HG03571 (cell line): Measurements from ENCODE around the gene MREG.
"Not testable (repeated sequence)": the region's sequence is repeated elsewhere in the genome, so short reads cannot be mapped to it uniquely, and the experiment has no call there.

Source experiments
- ATAC-seq: cut with Tn5 transposase; IDR thresholded peaks from one replicate; pipeline ENCODE4 v1.9.1; 2021; ENCODE audit not compliant: unreplicated experiment

The MREG gene

DNA sequence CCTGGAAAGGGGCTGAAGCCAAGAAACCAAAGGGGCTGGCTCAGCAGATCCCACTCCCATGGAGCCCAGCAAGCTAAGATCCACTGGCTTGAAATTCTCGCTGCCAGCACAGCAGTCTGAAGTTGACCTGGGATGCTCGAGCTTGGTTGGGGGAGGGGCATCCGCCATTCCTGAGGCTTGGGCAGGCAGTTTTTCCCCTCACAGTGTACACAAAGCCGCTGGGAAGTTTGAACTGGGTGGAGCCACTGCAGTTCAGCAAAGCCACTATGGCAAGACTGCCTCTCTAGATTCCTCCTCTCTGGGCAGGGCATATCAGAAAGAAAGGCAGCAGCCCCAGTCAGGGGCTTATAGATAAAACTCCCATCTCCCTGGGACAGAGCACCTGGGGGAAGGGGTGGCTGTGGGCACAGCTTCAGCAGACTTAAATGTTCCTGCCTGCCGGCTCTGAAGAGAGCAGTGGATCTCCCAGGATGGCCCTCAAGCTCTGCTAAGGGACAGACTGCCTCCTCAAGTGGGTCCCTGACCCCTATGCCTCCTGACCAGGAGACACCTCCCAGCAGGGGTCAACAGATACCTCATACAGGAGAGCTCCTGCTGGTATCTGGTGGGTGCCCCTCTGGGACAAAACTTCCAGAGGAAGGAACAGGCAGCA, 24.7 kb downstream of the MREG start:
- ATAC-seq = not testable (repeated sequence)

DNA sequence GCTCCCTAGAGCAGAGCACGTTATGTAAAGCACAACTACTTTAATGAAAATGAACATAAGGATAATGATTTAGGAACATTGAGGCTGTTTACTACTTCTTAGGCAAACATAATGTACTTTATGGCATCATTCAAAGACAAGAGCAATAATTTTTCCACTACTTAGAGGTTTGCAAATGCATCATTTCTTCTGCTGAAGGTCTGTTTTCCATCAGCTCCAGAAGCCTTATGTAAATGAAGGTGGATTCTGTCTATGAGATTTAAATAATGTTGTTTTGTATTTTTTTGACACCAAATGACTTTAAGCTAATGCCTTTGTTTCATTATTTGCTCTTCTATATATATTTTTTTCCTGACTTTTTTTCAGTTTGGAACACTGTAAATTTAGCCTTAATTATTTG, 28.1 kb downstream of the MREG start:
- no peak for ATAC-seq

DNA sequence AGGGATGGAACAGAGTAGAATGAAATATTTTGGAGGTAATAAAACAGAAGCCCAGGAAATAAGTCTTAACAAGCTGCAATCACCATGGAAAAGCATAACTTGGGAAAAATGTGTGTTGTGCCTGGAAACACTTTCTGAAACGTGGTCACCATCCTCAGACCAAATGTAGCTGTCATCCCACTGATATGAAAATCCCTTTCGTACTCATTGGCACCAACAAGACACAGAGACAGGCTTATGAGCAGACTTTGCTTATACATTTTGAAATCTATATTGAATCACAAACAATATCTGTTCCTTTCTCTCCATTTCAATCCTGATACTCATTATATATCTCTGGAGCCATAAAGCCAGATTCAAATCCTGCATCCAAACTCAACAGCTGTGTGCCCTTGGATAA, 28.7 kb downstream of the MREG start:
- ATAC-seq = no peak

DNA sequence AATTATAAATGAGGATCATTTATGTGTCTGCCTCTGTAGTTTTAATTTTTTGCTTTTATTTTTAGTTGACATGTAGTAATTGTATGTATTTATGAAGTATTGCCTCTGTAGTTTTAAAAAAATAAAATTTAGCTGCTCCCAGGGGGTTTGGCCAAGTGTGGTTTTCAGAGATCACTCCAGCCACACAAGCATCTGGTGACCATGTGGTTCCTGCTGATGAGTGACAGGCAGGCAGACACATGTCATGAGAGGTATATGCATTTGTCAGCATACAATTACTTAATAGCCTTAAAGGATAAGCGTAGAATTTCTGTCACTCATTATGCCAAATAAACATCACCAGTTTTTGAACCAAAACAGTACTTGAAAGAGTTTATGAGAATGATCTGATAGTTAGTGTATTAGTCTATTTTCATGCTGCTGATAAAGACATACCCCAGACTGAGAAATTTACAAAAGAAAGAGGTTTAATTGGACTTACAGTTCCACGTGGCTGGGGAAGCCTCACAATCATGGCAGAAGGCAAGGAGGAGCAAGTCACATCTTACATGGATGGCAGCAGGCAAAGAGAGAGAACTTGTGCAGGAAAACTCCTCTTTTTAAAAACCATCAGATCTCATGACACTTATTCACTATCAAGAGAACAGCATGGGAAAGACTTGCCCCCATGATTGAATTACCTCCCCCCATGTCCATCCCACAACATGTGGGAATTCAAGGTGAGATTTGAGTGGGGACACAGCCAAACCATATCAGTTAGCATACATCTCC, 29.6 kb downstream of the MREG start:
- ATAC-seq = peak; percentile 62

DNA sequence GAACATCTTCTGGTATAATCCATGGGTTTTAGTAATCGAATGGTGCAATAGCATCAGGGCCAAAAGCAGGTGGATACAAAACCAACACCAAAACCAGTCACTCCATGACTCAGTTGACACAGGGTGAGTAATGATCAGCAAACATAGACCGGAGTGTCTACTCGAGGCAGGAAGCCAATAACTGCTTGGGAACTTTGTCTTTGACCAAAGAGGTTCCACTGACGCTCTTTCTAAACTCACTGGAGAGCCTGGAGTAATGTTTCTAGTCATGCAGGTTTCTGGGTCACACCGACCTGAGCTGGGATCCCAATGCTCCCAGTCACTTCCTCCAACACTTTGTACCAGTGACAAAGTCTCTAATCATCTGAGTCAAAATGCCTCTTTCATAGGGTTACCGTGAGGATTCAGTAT, 30.9 kb downstream of the MREG start:
- no peak for ATAC-seq

DNA sequence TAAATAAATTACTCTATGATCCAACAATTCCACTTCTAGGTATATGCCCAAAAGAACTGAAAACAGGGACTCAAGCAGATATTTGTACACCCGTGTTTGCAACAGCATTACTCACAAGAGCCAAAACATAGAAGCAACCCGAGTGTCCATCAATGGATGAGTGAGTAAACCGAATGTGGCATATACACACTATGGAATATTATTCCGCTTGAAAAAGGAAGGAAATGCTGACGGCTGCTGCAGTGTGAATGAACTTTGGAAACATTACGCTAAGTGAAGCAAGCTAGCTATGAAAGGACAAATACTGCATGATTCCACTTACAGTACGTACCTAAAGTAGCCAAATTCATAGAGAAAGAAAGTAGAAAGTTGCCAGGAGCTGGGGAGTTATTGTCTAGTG, 32.2 kb downstream of the MREG start:
- ATAC-seq = no peak

DNA sequence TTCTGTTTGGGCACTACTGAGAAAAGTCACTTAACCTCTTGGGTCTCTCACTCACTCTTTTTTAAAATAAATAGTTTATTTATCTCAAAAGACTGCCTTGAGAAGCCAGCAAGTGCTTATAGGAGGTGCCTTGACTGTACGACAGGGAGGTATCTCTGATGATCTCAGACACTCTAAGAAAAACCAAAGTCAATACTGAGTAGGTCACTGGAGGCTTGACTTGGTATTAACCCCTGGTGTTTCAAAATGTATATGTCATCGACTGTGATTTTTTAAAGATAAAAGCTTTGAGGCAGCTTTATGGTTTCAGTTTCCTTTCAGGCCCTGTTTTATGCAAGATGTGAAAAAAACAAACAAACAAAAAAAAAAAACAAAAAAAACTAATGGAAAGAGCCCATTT, 33.7 kb downstream of the MREG start:
- ATAC-seq = no peak

DNA sequence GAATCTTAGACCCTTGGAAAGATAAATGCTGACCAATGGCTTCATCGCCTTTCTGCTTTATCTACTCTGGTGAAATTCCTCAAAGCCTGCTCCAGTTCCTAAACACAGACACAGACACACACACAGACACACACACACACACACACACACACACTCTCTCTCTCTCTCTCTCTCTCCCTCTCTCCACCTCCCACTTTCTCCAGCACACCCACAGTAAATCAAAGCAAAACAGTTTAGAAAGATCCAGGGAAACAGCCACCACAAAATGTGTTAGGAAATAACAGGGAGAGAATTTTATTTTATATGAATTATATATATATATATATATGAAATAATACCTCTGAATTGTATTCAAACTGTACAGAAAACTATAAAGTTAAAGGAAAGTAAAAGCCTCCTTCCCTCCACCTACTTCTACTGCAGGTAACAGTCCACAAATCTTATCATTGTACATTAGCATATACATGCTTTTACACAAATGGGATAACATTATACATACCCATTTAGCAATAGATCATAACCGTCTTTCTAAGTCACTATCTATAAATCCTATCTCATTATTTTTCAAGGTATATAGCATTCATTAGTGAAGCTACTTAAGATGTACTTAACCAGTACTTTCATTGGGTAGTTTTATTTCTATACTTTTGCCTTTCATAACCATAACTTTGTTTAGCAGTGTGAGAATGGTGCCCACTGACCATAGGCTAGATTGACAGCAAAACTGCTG, 38.5 kb downstream of the MREG start:
- no peak for ATAC-seq

DNA sequence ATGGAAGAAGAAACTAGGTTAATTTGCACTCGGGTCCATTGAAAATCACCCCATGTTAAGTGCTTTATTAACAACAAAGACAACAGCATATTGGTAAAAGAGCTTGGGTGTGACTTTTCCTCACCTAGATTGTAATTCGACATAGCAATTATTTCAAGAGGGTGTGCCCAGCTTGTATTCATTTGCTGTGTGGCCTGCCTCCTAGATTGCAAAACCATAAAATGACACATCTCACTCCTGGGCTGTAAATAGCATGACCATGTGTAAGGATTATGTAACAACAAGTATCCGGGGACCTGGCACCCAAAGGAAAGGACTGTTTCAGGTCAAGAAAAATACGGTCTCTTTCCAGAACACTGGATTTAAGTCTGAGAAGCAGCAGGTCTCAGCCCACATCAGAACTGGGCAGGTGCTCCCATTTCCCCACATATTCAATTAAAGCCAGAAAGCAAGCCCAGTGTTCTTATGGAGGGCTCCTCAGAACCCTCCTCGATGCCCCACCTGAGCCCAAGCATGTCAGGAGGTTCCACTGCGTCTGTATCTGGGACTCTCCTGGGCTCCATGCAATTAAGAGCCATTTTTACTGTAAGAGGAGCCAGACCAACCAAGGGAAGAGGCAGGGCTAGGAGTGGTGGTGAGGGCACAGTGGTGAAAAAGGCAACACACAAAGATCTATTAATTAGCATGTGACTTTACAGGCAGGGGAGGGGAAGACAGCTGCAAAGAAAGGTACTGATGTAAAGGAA, 39.2 kb downstream of the MREG start:
- ATAC-seq = no peak

DNA sequence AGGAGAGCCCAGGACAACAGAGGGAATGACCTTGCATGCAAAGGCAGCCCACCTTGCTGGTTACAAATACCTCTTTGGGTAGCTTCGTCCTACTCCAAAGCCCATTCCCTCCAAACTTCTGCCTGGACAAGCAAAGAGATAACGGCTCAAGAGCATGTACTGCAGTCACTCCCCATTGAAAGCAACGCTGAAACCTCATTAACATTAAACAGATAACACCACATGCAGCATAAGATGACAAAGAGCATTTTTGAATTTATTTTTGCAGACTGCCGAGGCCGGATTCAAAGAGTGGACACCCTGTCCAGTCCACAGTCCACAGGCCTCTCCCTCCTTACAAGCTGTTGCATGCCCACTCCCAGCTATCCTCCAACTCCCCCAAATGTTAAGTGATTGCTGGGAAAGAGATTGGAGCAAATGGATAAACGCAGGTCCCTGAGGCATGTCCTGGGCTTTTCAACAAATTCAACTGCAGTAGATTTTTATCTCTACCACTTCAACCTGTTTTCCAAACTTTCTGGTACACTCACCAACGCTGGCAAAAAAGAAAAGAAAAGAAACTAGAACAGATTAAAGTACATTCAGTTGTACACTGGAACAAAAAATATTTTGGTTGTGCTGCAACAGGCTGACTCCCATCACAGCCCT, 40.1 kb downstream of the MREG start:
- ATAC-seq = no peak

DNA sequence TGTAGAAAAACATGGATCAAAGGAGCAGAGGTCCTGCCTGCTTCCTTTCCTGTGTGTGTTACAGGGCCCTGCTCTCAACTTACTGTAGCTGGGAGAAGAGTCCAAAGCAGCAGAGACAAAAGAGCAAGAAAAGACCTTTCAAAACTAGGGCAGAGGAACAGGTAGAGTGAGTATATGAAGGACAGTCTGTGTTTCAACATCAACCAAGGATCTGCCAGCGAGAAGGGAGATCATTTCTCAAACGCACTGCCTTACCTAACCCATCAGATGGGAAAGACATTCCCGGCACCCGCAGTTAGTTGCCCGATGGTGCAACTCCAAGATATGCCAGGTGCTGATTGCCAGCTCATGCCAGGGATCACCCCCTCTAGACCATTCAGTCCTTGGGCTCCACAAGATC, 41.7 kb downstream of the MREG start:
- no peak for ATAC-seq

DNA sequence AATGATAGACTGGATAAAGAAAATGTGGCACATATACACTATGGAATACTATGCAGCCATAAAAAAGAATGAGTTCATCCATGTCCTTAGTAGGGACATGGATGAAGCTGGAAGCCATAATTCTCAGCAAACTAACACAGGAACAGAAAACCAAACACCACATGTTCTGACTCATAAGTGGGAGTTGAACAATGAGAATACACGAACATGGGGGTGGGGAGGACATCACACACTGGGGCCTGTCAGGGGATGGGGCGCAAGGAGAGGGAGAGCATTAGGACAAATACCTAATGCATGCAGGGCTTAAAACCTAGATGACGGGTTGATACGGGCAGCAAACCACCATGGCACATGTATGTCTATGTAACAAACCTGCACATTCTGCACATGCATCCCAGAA, 42.5 kb downstream of the MREG start:
- ATAC-seq = not testable (repeated sequence)

DNA sequence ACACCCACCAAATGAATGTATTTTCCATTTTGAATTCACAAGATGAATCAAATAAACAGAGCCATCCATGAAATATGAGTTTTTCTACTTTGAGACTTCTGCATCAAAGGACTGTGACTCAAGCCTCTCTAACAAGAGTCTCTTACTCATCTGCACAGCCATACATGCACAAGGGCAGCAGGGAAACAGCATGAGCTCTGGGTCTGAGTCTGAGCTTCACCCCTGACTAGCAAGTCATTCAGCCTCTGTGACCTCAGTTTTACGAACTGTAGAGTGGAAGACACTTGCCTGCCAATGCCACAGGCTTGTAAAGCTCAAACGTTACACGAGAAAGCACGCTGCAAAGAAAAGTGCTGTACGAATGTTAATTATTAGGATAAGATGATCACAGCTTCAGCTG, 42.9 kb downstream of the MREG start:
- no peak for ATAC-seq

DNA sequence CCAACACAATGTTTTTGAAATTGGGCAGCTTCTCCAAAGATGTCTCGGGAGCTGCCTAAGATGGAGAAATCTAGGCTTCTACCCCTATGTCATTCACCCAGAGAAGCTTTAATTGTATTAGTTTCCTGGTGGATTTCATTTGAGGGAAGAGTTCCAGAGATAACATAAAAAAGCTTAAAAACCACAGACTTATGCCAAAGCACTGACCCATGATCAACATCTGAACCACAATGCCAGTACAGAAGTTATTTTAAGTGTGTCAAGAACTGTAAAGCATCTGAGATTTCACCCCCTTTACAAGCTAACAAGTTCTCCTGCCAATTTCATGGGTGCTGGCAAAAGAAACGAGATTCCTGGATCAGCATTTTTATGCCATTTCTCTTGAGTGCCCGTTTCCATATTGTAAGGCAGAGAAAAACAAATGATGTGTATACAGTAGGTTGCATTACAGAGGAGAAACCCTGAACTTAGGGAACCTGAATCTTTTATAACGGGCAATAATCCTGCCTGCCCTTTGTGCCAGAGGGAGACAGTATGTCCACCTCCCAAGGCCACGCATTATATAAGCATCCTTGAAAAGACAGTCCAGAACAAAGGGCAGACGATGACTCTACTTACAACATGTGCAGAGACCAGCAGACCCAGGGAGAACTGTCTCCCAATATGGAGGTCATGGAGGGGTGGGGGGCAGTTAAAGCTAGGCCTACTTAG, 44.1 kb downstream of the MREG start:
- ATAC-seq = no peak

DNA sequence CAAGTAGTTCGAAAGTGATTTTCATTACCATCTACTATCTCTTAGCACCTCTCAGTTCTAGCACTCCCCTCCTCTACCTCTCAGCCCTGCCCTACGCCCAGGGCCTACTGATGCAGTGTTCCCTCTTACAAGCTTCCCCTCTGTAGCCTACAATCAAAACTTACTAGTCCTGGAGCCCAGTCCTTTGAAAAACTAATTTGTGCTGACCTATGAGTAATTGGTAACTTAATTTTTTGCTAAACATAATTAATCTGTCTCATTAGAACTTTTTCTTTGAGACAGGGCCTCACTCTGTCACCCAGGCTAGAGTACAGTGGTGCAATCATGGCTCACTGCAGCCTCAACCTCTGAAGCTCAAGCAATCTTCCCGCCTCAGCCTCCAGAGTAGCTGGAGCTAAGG, 44.9 kb downstream of the MREG start:
- no peak for ATAC-seq

DNA sequence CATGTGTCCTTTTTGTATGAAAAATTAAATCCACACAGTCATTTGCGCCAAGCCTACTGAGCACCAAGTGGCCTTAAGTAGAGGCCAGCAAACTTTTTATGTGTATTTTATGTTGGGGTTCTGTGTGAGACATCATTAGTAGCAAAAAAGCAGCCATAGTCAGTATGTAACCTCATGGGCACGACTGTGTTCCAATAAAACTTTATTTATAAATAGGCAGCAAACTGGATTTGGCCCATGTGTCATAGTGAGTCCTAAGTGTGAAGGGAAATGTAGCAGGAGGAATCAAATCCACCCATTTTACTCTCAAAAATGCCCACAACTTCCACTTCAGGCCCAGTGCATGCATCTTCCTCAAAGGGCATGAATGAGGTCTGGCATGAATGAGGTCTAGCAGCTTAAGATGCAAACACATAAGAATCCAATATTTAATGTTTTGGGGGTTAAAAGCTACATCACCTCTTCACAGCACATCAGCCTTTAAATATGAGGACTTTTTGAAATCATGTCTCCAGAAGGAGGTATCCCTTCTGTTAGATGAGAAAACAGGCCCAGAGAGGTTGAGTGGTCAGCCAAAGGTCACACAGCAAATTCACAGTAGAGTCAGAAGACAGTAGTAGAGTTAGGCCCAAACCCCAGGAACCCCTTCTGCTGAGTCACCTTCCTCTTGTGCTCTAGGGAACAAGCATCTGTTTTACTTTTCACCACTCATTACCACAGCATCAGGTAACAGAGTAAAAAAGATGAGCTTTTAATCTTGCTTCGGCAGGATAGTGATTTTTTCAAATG, 45.6 kb downstream of the MREG start:
- ATAC-seq = no peak

DNA sequence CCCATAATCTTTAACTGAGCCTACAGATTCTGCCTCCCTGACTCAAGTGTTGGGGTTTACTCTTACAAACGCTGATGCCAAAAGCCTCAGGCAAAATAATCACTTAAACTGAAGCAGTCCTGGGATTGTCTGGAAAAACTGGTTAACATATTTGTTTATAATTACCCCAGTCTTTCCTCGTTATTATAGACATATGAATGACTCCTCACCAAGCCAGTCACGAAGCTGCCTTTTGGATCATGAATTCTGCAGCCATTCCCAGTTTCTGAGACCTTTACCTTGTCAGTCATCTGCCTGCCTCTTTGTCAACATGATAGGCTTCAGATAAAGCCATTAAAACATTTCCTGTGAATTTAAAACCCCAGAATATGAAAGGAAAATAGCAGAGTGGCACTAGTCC, 46.4 kb downstream of the MREG start:
- no peak for ATAC-seq

DNA sequence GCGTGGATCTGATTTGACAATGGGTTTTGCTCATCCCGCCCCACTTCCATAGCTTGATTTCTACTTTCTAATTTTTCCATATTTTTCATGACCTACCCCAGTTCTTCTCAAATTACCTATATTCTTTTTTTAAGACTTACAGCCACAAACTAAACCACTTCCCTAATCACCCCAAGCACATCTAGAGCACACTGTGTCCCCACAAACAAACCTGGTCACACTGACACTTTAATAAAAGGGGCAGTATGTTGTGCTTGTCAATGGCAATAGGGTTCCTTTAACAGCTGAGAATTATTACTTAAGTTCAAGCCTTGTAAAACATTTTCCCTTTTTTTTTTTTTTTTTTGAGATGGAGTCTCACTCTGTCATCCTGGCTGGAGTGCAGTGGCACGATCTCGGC, 47.1 kb downstream of the MREG start:
- no peak for ATAC-seq

DNA sequence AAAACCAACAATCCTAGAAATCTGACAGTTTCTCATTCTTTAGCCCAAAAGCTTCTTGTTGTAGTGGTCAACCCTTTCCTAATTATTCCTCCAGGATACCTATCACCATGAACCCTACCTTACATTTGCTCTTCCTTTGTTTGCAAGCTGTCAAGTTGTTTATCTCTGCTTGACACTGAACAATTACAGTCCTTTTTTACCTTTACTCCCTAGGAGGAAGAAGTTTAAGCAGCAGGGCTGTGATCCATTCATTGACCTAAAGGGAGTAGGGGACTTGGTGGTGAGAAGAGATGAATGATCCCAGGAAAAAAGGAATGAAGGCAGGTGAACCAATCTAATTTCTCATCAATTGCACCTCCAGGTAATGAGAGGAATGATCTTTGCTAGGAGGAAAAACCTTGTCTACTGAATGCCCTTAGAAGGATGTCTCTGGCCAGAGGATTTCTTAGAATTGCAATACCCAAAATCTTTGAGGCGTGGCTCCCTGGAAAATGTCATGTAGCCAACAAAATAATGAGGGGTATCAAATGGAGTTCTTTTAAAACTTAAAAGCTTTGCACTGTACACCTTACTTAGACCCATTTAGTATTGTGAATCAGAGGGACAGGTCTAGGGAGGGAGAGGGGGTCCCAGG, 47.7 kb downstream of the MREG start:
- ATAC-seq = no peak
